ENCODE measurements around the gene PCDHB7. TPM values are rescaled to one million over a fixed set of nuclear protein-coding genes. Genes with fewer than 3 reads are reported as not detected.
"Not testable (repeated sequence)": the region's sequence is repeated elsewhere in the genome, so short reads cannot be mapped to it uniquely, and the experiment has no call there.

PCDHB7 gene
- not detected for total RNA-seq
- not detected for total RNA-seq (2013)

- Mint-ChIP-seq H3K27me3 (ENCODE audit: low read depth in 2 of 2) (peaks cover 0 to 11% of the 10 kb centered on the region in 2 donors), H3K4me3 (no peak within 1 kb of the TSS)
- ATAC-seq = no peak
Observed at GRCh38 chr5:141172381-141173204, at the start of gene PCDHB7. PCDHB7 (plus strand) TSS chr5:141172644; CDS start chr5:141172836, 192 bp downstream.

GRCh38 chr5:141123396-141124135 is 48.9 kb upstream of the PCDHB7 start:
- not testable (repeated sequence) for H3K4me3 Mint-ChIP-seq

More at GRCh38 chr5:141172381-141173204, at the start of gene PCDHB7:
- DNase-seq = peak in 1 of 2 donors; percentile 48
- Mint-ChIP-seq H3K4me1 (no peaks in the 10 kb centered on the region), H3K36me3 (no peaks in the 10 kb centered on the region), H3K27ac (no peak within 1 kb of the TSS), H3K9me3 (peaks cover 2 to 9% of the 10 kb centered on the region in 2 donors)
- Histone ChIP-seq H3K27ac (ENCODE audit: low read length) (no peak within 1 kb of the TSS), H3K4me1 (ENCODE audit: control insufficient read depth, insufficient read depth, low read length) (no peaks in the 10 kb centered on the region), H3K36me3 (ENCODE audit: control insufficient read depth, insufficient read depth, low read length) (no peaks in the 10 kb centered on the region), H3K27me3 (ENCODE audit: control insufficient read depth, insufficient read depth, low read length) (no peaks in the 10 kb centered on the region), H3K9me3 (ENCODE audit: control insufficient read depth, insufficient read depth, low read length) (peaks cover 6% of the 10 kb centered on the region), H3K4me3 (ENCODE audit: low read length) (no peak within 1 kb of the TSS)
- TF ChIP-seq CTCF (IDR thresholded peaks at IDR 0.05) = no peak
- 40% methylated on average over 19 of the region's 20 CpGs for WGBS (ENCODE audit: insufficient coverage)
- intact Hi-C loops (cut with micrococcal nuclease) = no loop called here

GRCh38 chr5:141127305-141127704 is 45.1 kb upstream of the PCDHB7 start:
- H3K9me3 ChIP-seq (ENCODE audit: control insufficient read depth, insufficient read depth, low read length) = no peaks in the 10 kb centered on the region
- Mint-ChIP-seq H3K27ac (no peak overlapping the region), H3K36me3 (peaks cover 14% of the 10 kb centered on the region), H3K9me3 (peaks cover 2 to 11% of the 10 kb centered on the region in 2 donors), H3K4me3 (no peak overlapping the region), H3K27me3 (ENCODE audit: low read depth in 2 of 2) (peaks cover 0 to 7% of the 10 kb centered on the region in 2 donors), H3K4me1 (no peaks in the 10 kb centered on the region)
- no peak overlapping the region for H3K4me3 ChIP-seq (ENCODE audit: low read length)
- intact Hi-C loops (cut with micrococcal nuclease) = no loop called here
- no peak overlapping the region for H3K27ac ChIP-seq (ENCODE audit: low read length)
- WGBS (ENCODE audit: insufficient coverage) = 78% methylated on average over 1 of the region's 1 CpG
- ATAC-seq = no peak
- H3K36me3 ChIP-seq (ENCODE audit: control insufficient read depth, insufficient read depth, low read length) = no peaks in the 10 kb centered on the region
- peaks cover 2% of the 10 kb centered on the region for H3K27me3 ChIP-seq (ENCODE audit: control insufficient read depth, insufficient read depth, low read length)
- DNase-seq = no peak
- H3K4me1 ChIP-seq (ENCODE audit: control insufficient read depth, insufficient read depth, low read length) = no peaks in the 10 kb centered on the region
- TF ChIP-seq CTCF (IDR thresholded peaks at IDR 0.05) = no peak

More at GRCh38 chr5:141123396-141124135, 48.9 kb upstream of the PCDHB7 start:
- peaks cover 14% of the 10 kb centered on the region for H3K36me3 Mint-ChIP-seq
- H3K4me3 ChIP-seq (ENCODE audit: low read length); DNase-seq; H3K36me3 ChIP-seq (ENCODE audit: control insufficient read depth, insufficient read depth, low read length); intact Hi-C loops (cut with micrococcal nuclease); H3K27me3 Mint-ChIP-seq (ENCODE audit: low read depth in 2 of 2); H3K27ac Mint-ChIP-seq; H3K4me1 ChIP-seq (ENCODE audit: control insufficient read depth, insufficient read depth, low read length); H3K9me3 Mint-ChIP-seq; H3K27ac ChIP-seq (ENCODE audit: low read length); H3K4me1 Mint-ChIP-seq; ATAC-seq; H3K27me3 ChIP-seq (ENCODE audit: control insufficient read depth, insufficient read depth, low read length); H3K9me3 ChIP-seq (ENCODE audit: control insufficient read depth, insufficient read depth, low read length): not testable (repeated sequence)
- WGBS (ENCODE audit: insufficient coverage) = 44% methylated on average over 54 of the region's 73 CpGs

Measured in natural killer cell (primary cell).